ENCODE results near the gene PID1.

PID1 gene

GRCh38 chr2:228987441-228988155 lies 283.5 kb downstream of the PID1 start:
- DNase-seq: no peak

- DNase-seq: no peak
These were observed 284.1 kb downstream of the PID1 start for GRCh38 chr2:228986961-228987360.

- no peak for DNase-seq
These were observed 287.4 kb downstream of the PID1 start for GRCh38 chr2:228983700-228984099.

GRCh38 chr2:228974169-228974568 lies 296.9 kb downstream of the PID1 start:
- no peak for DNase-seq
